GM21576 (cell line): Measurements from ENCODE around the gene ANKRD29.

Experiments
- ATAC-seq: cut with Tn5 transposase; IDR thresholded peaks from one replicate; pipeline ENCODE4 v1.9.1; 2021; ENCODE audit warnings: mild to moderate bottlenecking, moderate library complexity; ENCODE audit not compliant: unreplicated experiment

Gene ANKRD29

DNA sequence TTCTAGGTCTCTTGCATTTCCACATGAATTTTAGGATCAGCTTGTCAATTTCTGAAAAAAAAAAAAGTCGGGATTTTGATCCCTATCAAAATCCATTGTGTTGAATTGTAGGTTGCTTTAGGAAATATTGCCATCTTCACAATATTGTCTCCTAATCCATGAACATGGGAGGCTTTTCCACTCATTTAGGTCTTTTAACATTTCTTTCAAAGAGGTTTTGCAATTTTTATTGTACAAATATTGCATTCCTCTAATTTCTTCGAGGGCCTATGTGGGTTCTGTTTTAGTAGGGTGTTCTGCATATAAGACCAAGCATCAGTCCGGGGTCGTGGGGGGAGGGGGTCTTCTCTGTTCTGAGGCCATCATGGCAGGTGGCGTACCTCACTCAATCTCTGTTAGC is 25.8 kb upstream of the ANKRD29 start:
- no peak for ATAC-seq

DNA sequence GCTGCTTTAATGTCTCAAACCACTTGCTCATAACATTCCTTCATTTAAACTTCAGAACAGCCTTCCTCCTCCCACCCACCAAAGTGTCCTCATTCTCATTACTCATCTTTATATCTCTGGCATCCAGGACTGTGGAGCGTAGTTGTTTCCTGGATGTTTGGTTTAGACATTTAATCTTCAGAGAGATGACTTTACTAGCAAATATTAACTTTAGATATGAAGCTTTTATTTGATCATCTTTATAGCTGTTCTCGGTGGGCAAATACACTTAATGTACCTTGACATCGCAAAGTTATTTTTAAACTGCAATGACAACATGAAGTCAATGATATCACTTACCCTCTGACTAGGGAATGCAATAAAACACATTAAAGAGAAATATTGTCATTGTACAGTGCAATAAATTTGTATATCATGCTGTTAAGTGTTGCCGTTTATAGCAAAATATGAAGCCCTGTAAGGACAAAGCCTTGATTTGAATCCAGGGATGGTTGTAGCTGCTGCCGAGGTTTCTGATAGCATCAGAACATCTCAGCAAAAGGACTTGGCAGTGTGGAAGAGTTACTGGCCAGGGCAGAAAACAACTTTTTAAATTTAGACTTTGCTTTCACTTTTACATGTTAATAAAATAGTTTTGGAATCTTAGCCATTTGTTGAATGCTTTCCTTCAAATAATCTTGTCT is 21.9 kb upstream of the ANKRD29 start:
- ATAC-seq, result no peak

DNA sequence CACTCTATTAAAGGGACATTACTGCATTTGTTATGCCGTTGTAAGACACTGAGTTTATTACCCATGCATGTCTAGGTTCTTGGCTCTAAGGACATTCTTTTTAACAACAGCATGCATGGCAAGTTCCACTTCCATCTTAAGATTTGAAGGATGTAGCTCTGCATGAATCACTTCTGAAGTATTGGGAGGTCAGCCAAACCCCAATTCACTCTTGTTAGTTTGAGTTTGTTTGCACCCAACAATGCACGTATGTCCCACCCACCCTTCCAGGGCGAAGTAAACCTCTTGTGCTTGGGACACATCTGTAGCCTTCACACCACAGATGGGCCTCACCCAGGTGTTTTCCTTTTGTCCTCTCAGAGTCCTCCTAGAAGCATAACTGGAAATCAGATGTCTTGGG is 21.0 kb upstream of the ANKRD29 start:
- ATAC-seq, result no peak

DNA sequence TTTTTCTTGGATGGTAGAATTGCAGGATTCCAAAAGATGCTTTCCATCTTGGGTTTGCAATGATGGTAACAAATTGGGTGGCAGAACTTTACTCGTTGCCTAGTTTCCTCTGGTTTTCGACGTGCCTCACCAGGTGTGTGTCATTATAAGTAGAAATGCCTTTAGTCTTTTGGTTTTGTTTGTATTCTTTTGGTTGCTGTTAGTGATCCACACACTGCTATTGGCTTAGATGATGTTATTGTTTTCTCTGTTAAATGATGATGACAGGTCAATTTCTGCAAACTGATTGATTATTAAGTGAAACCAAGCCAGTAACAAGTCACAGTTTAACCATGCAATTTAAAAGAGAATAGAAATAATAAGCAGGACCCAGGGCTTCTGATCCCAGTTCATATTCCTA is 20.4 kb upstream of the ANKRD29 start:
- no peak for ATAC-seq

- ATAC-seq, result no peak
Observed at GRCh38 chr18:23682472-23682871, 19.8 kb upstream of the ANKRD29 start.

DNA sequence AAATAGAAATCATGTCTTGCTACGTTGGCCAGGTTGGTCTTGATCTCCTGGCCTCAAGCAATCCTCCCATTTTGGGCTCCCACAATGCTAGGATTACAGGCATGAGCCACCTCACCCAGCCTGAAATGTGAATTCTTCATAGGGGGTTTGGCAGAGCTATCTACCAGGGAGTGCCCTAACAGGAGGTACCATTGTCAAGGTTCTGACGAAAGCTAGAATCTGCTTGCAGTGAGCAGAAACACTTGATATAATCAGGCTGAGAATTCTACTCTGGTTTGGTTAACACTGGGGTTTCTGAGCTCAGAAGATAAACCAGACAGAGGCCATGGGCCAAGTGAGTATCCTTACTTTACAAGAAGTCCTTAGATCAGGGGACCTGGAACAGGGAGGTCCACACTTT is 19.3 kb upstream of the ANKRD29 start:
- no peak for ATAC-seq

DNA sequence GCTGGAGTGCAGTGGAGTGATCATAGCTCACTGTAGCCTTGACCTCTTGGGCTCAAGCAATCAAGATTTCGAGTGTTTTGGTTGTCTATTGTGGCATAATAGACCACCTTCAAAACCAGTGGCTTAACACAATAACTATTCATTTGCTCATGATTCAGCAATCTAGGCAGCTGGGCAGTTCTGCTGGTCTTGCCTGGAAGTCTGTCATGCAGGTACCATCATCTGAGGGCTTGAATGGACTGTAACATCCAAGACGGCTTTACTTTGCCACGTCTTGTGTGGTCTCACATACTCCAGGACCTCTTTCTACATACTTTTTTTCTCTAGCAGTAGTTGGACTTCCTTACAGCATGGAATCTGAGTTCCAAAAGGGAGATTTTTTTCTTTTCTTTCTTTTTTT is 13.2 kb upstream of the ANKRD29 start:
- ATAC-seq, result no peak

- ATAC-seq, result no peak
Observed at GRCh38 chr18:23675236-23675635, 12.5 kb upstream of the ANKRD29 start.

DNA sequence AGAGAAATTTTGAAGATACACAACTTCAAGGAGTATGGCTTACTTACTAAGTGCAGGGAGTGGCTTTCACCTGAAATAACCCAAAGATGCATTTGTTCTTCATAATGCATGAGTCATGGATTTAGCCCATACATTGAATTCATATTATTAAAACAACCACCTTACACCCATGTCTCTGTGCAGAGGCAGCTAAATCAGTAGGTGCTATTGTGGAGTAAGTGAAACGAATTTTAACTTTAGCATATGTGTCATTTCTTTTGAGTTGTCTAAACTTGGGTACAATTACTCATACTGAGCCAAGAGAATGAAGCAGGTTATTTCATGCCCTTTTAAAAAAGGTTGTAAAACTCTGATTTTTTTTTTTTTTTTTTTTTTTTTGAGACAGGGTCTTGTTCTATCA is 11.0 kb upstream of the ANKRD29 start:
- ATAC-seq, result no peak

- ATAC-seq, result no peak
Observed at GRCh38 chr18:23671564-23671963, 8.9 kb upstream of the ANKRD29 start.

- ATAC-seq, result no peak
Observed at GRCh38 chr18:23669804-23670405, 7.2 kb upstream of the ANKRD29 start.

DNA sequence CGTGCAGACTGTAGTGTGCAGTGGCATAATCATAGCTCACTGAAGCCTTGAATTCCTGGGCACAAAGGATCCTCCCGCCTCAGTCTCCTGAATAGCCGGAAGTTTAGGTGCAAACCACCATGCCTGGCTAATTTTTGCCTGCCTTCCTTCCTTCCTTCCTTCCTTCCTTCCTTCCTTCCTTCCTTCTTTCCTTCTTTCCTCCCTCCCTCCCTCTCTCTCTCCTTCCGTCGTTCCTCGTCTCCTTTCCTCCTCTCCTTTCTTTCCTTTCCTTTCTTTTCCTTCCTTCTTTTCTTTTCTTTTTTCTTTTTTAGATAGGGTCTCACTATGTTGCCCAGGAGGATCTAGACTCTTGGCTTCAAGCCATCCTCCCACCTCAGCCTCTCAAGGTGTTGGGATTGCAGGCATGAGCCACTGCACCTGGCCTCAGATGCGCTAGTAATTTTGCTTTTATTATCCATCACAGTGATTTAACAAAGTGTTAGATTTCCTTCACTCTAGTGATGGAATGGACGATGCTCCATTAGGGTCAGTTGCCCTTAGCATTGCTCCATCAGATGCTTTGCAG is 6.6 kb upstream of the ANKRD29 start:
- ATAC-seq, result no peak

GRCh38 chr18:23668731-23669130 is 6.0 kb upstream of the ANKRD29 start:
- ATAC-seq, result no peak

DNA sequence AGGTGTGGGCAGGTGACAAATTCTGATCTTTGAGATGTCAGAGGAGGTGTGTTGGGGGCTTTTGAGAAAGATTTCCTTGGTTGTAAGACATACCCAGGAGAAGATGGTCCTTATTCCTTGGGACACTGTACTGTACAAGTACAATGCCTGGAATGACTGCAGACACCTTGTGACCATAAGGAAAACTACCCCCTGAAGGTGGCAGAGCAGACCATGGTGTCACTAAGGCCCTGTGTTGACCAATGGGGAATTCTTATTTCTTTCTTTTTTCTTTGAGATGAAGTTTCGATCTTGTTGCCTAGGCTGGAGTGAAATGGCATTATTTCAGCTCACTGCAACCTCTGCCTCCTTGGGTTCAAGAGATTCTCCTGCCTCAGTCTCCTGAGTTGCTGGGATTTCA is 4.4 kb upstream of the ANKRD29 start:
- ATAC-seq, result no peak

- no peak for ATAC-seq
Observed at GRCh38 chr18:23664674-23665073, 2.0 kb upstream of the ANKRD29 start.

DNA sequence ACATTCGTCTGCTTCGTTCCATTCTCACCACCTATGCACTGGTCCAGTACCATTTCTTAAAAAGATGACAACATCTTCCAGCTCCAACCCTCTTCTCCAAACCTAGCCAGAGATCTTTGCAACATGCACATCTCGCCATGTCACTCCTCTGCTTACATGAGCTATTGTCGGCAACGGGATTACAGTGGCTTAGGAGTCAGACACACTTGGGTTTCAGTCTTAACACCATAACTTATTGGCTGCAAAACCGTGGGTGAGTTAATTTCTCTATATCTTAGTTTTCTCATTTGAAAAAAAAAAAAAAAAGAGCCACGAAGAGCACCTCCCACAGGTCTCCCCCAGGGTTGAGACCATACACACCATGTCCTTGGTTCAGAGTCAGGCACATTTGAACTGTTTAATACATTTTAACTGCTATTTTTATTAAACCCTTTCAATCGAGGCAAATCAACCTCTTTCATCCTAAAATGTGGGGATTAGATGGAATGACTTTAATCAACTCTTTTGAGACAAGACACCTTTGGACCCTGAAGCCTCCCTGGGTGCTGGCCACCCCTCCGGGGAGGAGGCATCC is 889 bp downstream of the ANKRD29 start:
- no peak for ATAC-seq

- no peak for ATAC-seq
Observed at GRCh38 chr18:23658285-23658684, 4.4 kb downstream of the ANKRD29 start.

- no peak for ATAC-seq
Observed at GRCh38 chr18:23652232-23652631, 10.5 kb downstream of the ANKRD29 start.

- no peak for ATAC-seq
Observed at GRCh38 chr18:23650968-23651927, 11.5 kb downstream of the ANKRD29 start.

DNA sequence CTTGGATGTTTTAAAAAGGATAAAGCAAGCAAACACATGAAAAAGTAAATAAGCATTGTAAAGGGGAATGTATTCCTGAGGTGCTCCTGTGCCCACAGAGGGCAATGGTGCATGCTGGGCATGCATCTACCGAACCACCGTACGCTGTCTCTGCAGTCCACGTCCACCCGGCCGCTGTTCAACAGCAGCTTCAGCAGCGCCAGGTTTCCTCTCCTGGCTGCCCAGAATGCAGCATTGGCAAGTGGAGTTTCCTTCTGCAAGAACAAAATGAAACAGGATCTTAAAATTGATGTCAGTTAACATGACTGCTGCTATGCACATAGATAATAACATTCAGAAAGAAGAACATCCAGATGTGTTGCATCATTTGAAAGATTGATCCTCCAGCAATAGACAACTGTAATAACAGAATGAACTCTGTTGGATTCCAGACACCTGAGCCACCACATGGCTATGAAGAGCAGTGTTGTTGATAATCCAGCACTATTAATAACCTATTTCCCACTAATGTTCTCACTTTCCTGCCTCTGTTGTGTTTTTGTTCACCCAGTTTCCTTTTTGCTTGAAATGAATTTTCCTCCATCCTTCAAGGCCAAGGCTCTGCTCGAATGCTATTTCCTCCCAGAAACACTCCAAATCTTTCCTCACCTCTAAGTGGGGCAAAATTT is 13.6 kb downstream of the ANKRD29 start:
- ATAC-seq, result no peak

DNA sequence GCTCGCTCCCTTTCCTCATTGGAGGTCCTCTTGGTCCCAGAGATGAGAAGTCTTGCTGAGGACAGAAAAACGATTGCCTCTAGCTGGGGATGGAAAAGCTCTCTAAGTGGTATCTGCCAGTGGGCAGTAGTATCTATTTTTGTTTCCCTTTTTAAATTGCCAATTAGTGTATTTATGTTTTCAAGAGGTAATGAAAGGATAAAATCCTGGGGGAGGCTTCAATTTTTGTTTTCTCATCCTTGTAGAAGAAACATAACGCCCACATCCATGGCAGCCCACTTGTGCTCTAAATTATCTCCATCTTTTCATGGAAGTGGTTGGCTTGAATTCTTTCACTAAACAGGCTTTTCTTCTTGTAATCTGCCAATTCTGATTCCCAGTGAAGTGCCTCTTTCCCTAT is 14.3 kb downstream of the ANKRD29 start:
- no peak for ATAC-seq
